ENCODE data around the gene KCNN3.

Gene KCNN3

DNA sequence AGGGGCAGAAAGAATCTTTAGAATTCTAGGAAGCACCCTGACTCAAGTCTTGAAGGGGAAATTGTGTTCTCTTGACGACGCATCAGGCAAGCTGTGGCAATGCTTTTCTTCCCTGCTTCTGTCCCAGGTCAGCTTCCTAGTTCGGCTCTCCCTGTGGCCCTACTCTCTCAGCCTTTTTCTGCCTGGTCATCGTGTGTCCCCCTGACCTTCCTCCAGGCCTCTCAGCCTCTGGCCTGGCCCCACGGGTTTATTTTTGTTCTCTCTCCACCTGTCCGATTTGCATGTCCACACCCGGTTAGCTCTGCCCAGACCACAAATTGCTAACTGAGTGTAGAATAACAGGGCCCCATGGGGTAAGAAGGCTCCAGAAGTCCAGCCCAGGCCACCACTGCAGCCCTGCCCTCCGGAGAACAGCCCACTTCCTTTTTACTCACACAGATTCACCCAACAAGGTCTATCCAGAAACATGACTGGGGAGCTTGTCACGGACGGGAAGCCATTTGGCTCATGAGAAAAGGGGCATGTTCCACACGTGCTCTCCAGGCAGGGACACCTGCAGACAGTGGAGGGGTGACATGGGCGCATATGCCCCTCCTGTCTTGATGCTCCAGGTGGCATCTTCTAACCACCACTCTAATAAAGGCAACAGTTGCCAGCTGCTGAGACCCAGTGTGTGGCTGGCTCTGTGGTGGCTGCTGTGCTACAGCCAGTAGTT, 9.8 kb downstream of the KCNN3 start:
- DNase-seq = no peak

DNA sequence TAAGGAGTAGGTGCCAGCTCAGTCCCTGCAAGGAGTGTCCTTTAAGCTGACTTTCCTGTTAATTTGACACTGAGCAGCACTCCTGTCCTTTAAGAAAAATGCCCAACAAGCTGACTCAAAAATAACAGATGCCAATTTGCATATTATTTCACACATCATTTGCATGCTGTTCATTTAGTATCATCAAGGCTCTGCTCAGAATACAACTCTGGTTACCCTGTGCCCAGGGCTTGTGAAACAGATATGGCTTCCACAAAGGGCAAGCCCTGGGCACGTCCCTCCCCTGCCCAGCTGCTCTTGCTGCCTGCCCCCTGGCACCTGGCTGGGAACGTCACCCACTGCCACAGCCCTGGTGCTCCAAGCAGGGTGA, 10.3 kb downstream of the KCNN3 start:
- no peak for DNase-seq

DNA sequence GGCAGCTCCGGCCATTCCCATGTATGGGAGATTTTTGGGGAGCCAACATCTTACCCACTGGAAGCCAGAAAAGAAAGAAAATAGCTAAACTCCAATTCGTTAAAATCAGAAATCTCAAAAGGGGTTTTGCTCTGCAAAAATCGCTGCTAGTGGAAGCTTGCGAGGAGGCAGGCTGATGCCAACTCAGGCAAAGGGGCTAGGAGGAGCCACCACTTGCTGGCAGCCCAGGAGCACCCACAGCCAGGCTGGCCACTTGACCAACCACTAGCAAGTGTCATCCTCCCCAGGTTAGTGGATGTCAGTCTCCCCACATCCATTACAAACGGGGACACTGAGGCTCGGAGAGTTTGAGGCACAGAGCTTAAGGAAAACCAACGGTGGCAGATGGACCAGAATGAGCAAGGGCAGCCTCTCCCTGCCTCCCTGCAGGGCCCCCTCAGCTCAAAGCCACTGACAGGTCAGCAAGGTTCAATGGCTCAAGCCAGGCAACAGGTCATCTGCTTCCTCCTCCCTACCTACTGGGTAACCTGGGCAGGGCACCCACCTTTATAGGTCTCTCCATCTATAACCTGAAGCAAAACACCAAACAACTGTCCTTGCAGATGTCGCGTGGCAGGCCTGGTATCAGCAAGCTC, 10.8 kb downstream of the KCNN3 start:
- no peak for DNase-seq

DNA sequence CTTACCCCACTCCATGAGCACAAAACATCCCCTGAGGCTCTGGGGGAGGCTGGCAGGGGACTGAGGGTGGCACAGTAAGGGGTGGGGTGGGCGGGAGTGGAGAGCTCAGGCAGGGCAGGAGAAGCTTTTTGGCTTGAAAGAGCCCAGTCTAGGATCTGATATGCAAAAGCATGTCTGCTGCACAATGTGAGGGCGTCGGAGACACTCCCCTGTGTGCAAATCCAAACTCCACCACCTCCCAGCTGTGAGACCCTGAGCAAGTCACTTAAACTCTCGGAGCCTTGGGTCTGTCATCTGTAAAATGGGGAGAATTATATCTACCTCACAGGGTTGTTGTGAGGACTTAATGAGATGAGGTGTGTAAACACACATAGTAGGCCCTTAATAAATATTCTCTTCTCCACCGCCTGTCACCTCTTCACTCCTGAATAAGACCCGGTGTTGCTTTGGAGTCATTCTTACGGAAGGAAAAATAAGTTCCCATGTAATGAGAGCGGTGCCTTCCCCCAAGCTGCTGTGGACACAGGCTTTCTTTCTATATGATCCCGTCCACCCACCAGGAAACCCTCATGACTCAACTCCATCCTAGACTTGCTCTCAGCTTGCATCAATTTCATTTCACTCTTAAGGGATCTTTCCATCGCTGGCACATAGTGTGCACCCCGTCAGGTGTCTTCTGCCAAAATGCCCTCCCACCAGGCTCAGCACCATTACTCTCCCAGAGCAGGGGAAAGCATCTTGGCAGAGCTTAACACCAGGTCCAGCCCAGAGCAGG, 12.5 kb downstream of the KCNN3 start:
- no peak for DNase-seq

DNA sequence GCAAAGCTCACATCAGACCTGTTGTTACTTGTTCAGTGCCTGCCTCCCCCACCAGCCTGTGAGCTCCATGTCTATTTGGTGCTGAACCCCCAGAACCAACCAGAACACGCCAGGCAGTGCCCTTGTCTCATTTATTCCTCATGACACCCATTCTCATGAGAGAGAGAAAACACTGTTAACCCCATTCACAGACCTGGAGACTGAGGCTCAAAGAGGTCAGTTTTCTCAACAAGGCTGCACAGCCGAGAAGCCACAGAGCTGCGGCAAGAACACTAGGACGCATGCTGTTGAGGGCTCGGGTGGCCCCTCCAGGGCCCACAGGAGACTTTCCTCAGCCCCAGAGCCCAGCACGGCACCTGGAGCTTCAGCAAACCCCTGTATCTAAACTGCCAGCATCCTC, 13.1 kb downstream of the KCNN3 start:
- no peak for DNase-seq

DNA sequence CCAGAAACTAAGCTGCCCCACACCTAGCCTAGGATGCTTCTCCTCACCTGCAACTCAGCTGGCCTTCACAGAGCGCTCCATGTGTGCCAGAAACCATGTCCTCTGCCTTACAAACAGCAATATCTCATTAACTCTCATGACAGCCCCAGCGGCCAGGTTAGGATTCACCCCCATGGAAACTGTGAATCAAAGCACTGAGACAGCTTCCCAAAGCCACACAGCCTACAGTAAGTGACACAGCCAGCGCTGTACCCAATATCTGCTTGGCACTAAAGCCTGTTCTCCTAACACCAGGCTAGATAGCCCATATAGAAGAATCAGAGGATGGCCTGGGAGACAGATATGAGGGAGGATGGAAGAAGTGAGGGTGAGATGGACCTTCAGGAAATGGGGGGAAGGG, 13.5 kb downstream of the KCNN3 start:
- no peak for DNase-seq

DNA sequence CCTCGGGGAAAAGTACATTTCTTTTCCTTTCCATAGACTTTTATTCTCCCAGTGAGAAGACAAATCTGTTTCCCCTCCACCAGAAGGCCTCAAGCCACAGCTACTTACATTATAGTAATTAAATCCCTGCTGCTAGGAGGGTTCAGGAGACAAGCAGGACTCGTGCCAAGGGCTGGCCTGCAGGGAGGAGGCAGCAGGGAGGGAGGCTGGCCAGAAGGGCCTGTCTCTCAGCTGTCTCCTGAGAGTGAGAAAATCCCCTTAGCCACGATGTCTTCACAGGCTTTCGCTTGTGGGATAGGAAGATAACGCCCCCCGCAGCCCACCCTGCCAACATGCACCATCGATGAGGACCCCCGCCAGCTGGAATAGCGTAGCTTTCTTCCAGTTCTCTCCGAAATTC, 14.0 kb downstream of the KCNN3 start:
- no peak for DNase-seq

DNA sequence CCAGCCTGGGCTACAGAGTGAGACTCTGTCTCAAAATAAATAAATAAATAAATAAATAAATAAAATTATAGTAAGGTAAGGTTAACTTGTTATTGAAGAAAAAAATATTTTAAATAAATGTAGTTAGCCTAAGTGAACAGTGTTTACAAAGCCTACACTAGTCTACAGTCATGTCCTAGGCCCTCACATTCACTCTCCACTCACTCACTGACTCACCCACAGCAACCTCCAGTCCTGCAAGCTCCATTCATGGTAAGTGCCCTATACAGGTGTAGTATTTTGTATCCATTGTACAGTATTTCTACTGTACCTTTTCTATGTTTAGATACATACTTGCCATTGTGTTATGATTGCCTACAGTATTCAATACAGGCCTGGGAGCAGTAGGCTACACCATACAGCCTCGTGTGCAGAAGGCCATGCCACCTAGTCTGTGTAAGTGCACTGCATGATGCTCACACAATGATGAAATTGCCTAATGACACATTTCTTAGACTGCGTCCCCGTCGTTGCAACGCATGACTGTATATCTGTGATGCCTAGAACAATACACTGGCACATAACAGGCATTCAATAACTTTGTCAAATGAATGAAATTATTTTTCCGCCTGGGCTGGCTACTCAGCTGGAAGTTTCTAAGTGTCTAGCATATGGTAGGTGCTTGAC, 14.8 kb downstream of the KCNN3 start:
- no peak for DNase-seq

DNA sequence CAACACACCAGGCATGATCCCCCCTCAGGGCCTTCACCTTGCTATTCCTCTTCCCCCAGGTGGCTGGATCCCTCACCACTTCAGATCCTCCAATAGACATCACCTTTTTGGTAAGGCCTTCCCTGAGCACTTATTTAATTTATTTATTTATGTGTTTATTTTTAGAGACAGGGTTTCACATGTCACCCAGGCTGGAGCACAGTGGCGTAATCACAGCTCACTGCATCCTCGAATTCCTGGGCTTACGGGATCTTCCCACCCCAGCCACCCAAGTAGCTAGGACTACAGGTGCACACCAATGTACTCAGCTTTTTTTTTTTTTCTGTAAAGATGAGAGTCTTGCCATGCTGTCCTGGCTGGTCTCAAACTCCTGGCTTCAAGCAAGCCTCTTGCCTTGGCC, 17.2 kb downstream of the KCNN3 start:
- no peak for DNase-seq

DNA sequence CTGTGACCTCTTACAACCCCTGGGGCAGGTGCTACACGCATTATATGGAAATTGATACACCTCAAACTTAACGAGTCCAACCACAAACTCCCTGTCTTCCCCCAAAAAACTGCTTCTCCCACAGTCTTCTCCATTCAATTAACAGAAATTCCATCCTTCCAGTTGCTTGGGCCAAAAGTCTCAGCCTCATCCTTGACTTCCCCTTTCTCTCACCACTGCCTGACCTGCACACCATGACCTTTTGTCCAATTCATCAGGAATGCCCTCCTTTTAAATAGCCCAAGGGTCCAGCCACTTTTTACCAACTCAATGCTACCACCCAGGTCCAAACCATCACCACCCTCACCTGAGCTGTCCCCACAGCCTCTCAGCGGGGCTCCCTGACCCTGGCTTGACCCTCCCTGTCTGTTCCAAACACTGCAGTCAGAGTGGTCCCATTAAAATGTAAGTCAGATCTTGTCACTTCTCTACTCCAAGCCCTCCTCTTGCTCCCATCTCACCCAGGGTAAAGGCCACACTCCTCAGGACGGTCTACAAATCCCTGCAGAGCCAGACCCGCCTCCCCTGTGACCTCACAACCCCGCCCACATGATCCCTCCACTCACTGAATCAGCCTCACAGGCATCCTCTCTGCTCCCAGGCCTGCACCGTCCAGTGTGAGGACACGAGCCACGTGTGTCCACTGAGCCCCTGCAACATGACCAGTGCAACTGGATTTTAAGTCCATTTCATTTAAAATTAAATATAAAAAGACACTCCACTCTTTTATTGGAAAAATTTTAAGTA, 18.5 kb downstream of the KCNN3 start:
- no peak for DNase-seq

DNA sequence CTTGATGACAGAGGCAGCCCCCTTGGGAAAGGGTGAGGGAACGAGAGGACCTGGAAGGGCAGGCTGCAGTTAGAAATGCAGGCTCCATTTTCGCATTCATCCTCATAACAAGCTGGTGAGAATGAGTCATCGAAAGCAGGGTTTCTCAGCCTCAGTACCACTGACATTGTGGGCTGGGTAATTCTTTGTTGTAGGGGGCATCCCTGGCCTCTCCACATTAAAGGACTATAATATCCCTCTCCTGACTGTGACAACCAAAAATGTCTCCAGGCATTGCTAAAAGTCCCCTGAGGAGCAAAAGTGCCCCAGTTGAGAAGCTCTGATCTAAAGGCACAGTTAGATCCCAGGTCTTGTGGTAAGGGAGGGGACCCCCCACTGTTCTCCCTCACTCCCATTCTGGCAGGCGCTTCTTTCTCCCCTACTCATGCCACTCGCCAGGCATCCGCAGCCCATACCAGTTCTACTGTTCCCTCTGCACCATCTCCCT, 20.4 kb downstream of the KCNN3 start:
- DNase-seq = no peak

DNA sequence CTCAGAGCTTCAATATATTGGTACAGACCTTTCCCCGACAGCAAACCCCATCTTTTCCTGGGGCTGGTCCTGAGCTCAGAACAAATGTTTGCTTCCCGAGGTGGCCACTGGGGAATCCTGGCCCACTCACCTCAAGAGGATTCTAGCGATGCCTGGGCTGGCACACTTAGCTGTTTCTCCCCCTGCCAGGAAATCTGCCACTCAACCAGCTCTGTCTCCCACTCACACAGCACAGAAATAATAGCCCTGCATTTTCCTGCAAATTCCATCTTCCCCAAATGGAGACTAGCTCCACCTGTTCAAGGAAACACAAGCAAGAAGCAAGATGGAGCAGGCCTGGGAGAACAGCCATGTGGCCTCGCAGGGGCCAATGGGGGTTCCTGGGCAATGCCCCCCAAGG, 21.1 kb downstream of the KCNN3 start:
- no peak for DNase-seq

DNA sequence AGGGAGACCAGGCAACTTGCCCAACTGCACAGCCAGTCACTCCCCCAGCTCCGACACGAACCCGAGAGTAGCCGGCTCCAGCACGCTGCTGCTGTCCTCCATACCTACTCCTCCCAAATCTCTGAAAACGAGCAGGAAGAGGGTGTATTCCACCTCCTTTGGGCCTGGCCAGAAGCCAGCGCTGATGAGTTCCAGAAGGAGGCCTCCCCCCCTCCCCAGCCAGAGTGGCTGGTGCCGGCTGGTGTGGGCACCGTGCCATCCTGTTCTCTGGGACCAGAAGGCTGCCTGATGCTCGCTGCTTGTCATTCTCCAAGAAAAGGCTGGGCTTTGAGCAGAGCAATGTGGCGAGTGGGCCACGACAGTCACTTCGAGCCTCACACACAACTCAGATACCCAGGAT, 22.2 kb downstream of the KCNN3 start:
- DNase-seq = no peak

DNA sequence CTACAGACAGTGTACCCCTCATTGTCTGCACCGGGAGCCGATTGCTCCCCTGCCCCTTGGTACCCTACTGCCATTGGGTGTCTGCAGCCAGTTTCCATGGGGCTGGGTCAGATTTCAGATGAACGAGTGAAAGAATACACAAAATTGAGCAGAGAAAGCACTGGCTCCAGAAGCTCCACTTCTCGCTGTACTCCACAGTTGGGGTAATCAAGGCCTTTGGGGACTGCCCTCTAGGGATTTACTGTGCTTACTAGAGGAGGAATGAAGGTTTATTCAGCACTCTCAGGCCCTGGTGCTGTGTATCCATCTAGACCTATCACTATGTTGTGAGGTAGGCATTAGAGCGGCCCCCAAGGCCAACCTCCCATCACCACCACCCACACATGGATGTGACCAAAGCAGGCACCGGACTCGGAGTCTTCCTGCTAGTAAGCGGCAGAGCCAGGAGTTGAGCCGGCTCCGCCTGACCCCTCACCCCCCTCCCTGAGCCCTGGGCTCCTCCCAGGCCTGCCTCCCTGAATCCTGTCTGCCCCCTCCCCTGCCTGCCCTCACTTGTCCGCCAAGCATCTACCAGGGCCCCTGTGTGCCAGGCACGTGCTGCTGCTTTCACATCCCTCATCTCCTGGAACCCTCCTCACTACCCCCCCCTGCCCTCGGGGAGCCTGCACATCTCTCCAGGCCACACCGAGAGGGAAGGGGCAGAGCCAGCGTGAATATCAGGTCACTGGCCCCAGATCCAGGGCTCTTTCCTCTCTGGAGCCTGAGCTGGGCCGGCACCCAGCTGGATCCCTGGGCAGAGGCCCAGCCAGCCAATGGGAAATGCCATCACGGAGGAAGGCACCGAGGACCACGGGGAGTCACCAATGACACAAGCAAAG, 23.3 kb downstream of the KCNN3 start:
- no peak for DNase-seq

DNA sequence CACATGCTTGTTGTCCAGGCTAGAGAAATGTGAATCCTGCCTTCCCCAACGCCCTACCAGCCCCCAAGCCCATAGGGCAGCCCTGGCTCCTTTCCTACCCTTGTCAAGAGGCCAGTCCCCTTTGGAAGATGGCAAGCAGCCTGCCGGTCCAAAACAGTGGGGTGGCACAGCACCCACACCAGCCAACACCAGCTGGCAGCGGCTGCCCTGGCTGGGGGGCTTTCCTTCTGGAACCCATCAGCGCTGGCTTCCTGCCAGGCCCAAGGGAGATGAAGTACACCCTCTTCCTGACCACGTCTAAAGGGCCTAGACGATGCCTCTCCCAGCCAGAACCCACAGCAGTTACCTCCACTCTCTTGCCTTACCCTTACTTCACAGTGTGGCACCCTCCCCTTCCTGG, 24.2 kb downstream of the KCNN3 start:
- DNase-seq = no peak

DNA sequence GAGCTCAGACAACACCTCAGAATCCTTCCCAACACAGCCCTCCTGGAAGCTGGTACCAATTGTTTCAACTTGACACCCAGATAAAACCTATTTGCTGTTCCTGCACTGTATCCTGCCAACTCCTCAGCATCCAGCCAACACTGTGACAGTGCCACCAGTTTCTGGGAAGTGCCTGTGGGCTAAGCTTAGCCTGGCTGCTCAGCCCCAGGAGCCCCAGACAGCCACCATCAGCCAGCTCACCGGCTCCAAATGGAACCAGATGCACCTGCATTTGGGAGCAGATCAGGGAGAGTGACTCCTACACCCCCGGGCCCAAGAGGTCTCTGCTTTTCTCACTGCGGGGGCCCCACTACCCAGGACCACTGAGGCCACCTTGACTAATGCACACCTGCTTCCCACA, 24.9 kb downstream of the KCNN3 start:
- no peak for DNase-seq

DNA sequence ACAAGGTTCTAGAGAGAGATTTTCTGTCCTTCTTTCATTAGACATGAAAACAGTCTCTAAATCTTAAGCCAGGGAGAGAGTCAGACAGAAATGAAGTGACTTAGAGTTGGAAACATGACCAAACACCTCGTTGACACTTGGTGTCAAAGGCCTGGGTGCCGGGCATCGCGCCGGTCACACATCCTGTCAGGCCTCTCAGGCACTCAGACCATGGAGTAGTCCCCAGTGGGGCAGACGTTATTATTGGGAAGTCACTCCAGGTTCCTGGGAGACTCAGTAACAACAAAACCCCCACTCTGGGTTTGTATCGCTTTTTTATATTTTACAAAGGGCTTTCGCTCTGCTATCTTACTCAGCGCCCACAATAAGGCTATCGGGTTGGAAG, 25.8 kb downstream of the KCNN3 start:
- DNase-seq = no peak

DNA sequence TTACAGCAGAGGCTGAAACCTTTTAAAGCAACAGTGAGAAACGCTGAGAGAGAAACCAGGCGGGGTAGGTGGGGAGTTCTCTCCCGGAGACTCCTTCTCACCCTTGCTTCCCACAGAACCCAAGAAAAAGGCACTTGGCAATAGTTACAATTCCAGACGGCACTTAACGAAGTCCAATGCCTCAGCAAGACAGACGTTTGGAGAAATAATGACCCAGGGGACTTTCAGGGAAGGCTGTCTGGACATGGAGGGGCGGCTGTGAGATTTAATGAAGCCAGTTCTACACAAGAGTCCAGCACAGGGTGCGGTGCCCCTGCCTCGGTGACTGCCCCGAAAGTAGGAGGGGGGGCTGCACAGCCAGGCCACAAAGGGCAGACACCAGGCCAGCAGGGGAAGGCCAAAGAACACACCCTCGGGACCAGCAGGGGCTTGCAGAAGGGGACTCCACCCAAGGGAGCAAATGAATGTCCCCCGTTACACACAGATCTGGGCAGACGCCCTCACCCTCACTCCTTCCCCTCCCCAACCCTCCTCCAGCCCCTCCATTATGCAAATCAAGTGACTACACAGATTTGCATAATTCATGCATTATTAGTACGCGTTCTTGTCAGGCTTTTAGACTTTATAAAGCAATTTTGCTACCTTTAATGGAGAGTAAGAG, 26.3 kb downstream of the KCNN3 start:
- DNase-seq = no peak

DNA sequence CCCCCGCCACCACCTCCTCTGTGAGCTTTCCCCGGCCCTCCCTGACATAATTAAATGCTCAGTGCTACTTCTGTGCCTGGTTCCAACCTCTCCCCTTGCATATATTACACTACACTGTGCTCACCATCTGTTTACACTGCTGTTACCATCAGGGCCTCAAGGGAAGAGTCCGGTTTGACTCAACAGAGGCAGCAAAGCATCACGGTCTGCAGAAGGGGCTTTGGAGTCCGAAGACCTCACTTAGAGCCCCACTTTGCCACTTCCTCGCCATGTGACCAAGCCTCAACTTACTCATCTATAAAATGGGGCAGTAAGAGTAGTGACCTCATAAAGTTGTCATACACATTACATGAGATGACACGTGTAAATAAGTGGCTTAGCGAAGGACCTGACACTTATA, 27.4 kb downstream of the KCNN3 start:
- no peak for DNase-seq

DNA sequence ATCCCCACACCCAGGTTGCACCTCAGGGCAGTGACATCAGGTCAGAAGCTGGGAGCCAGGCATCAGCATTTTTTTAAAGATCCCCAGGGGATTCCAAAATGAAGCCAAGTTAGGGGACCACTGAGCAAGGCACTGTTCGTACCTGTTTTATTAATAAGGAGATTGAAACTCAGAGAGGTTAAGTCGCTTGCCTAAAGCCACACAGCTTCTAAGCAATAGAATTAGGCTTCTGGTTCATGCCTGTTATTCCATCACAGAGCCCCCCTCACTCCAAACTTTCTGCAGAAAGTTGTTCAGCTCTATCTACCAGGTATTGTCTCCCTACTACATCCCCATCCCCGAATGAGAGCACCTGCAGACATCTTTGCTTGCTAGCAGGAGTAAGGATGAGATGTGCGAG, 28.7 kb downstream of the KCNN3 start:
- DNase-seq = no peak

Data from stimulated activated CD4-positive, alpha-beta T cell treated with anti-CD3 and anti-CD28 coated beads, Interleukin-12 subunit alpha, Interleukin-12 subunit beta, amount 100 ng/mL, for 4 hours (primary cell).